Neural cell (in vitro differentiated cells): ENCODE measurements around the gene YIPF5.

Experiments
- SMC3 ChIP-seq: fragments of 450-650 bp; conservative IDR thresholded peaks from 2 replicates; pipeline ENCODE4 v1.6.1; 2014; ENCODE audit warnings: antibody characterized with exemption, mild to moderate bottlenecking, moderate library complexity; ENCODE audit not compliant: poor library complexity
- TAF1 ChIP-seq: IDR thresholded peaks from 2 replicates; pipeline ENCODE4 v1.6.1; 2012; ENCODE audit warnings: low read depth
- TF ChIP-seq, protein P1 (sequence below): fragments of 450-650 bp; IDR thresholded peaks from 2 replicates; pipeline ENCODE4 v1.5.1; 2014; ENCODE audit warnings: antibody characterized with exemption, mild to moderate bottlenecking, moderate library complexity; ENCODE audit not compliant: poor library complexity, severe bottlenecking
- TF ChIP-seq, protein P2 (sequence below): IDR thresholded peaks from 2 replicates; pipeline ENCODE4 v1.6.1; 2012; ENCODE audit warnings: borderline replicate concordance

DNA sequence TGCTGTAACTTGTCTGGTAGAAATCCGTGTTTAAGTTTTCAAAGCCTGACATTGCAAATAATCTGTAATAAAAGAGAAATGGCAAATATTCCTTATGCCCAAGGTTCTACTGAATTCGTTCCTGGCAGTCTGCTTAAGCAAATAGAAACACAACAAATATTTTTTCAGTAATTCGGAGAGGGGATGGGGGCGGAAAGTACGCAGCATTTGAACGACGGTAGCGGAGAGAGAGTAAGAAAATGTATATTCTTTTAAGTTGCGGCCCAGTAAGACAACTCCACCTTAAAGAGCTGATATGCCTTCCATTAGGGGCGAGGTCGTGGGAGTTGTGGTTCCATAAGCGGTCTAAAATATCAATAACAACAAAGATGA is 569 bp downstream of the YIPF5 start:
- TF ChIP-seq, protein P1, sequence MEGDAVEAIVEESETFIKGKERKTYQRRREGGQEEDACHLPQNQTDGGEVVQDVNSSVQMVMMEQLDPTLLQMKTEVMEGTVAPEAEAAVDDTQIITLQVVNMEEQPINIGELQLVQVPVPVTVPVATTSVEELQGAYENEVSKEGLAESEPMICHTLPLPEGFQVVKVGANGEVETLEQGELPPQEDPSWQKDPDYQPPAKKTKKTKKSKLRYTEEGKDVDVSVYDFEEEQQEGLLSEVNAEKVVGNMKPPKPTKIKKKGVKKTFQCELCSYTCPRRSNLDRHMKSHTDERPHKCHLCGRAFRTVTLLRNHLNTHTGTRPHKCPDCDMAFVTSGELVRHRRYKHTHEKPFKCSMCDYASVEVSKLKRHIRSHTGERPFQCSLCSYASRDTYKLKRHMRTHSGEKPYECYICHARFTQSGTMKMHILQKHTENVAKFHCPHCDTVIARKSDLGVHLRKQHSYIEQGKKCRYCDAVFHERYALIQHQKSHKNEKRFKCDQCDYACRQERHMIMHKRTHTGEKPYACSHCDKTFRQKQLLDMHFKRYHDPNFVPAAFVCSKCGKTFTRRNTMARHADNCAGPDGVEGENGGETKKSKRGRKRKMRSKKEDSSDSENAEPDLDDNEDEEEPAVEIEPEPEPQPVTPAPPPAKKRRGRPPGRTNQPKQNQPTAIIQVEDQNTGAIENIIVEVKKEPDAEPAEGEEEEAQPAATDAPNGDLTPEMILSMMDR = no peak
- TF ChIP-seq, protein P2, sequence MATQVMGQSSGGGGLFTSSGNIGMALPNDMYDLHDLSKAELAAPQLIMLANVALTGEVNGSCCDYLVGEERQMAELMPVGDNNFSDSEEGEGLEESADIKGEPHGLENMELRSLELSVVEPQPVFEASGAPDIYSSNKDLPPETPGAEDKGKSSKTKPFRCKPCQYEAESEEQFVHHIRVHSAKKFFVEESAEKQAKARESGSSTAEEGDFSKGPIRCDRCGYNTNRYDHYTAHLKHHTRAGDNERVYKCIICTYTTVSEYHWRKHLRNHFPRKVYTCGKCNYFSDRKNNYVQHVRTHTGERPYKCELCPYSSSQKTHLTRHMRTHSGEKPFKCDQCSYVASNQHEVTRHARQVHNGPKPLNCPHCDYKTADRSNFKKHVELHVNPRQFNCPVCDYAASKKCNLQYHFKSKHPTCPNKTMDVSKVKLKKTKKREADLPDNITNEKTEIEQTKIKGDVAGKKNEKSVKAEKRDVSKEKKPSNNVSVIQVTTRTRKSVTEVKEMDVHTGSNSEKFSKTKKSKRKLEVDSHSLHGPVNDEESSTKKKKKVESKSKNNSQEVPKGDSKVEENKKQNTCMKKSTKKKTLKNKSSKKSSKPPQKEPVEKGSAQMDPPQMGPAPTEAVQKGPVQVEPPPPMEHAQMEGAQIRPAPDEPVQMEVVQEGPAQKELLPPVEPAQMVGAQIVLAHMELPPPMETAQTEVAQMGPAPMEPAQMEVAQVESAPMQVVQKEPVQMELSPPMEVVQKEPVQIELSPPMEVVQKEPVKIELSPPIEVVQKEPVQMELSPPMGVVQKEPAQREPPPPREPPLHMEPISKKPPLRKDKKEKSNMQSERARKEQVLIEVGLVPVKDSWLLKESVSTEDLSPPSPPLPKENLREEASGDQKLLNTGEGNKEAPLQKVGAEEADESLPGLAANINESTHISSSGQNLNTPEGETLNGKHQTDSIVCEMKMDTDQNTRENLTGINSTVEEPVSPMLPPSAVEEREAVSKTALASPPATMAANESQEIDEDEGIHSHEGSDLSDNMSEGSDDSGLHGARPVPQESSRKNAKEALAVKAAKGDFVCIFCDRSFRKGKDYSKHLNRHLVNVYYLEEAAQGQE = no peak
- TF ChIP-seq TAF1 = no peak
- TF ChIP-seq SMC3 = no peak
